Panc1 (cell line): ENCODE data around the gene XPNPEP3. TPM values are rescaled to one million over a fixed set of nuclear protein-coding genes. Genes with fewer than 3 reads are reported as not detected.

Source experiments
- ATAC-seq: fragments of 200-7000 bp; cut with Tn5 transposase; 2 replicates; pipeline ENCODE4 v1.9.1; 2020; ENCODE audit warnings: mild to moderate bottlenecking, moderate library complexity
- BruUV-seq: library from RNA; stranded (reverse); fragments of 400-500 nt; replicated peaks from 2 replicates; lab custom pipeline; 2021; lab: Mats Ljungman, UMichigan
- CTCF ChIA-PET: fragments of 300-600 bp; sonication (Branson Sonifier 250); formaldehyde crosslinking; loops from one replicate; lab custom pipeline; 2022; ENCODE audit warnings: antibody characterized with exemption; lab: Charles Lee
- POLR2A ChIA-PET: fragments of 300-600 bp; sonication (Branson Sonifier 250); formaldehyde crosslinking; loops from one replicate; lab custom pipeline; 2022; ENCODE audit warnings: antibody characterized with exemption; lab: Charles Lee
- DNase-seq: peaks from one replicate; pipeline ENCODE4 v3.0.0-alpha.2; 2010; ENCODE audit warnings: low read depth, low spot score
- H3K27ac ChIP-seq: 2 replicates; pipeline ENCODE4 v1.5.1; 2011; ENCODE audit warnings: mild to moderate bottlenecking, low read length, inconsistent platforms
- H3K27me3 ChIP-seq: fragments of 200-500 bp; sonication (Bioruptor generic); 2 replicates; pipeline ENCODE4 v1.6.0; 2014; ENCODE audit warnings: low read length, inconsistent platforms; ENCODE audit not compliant: control insufficient read depth, insufficient read depth
- H3K36me3 ChIP-seq: fragments of 200-500 bp; sonication (Bioruptor generic); 2 replicates; pipeline ENCODE4 v1.5.1; 2014; ENCODE audit warnings: inconsistent platforms, mild to moderate bottlenecking, low read length, moderate library complexity; ENCODE audit not compliant: control insufficient read depth, insufficient read depth
- H3K4me1 ChIP-seq: 2 replicates; pipeline ENCODE4 v1.5.1; 2011; ENCODE audit warnings: inconsistent platforms, mild to moderate bottlenecking, low read length, moderate library complexity; ENCODE audit not compliant: control insufficient read depth, insufficient read depth
- H3K4me3 ChIP-seq, 2 experiments: 2 replicates each; pipeline ENCODE4 v1.5.1; 2011 to 2012; ENCODE audit warnings: low read depth in 2 of 2, low read length in 2 of 2, mild to moderate bottlenecking in 2 of 2, inconsistent platforms in 1 of 2, moderate library complexity in 1 of 2
- H3K9me3 ChIP-seq: fragments of 200-500 bp; sonication (Bioruptor generic); 2 replicates; pipeline ENCODE4 v1.5.1; 2014; ENCODE audit warnings: low read depth, mild to moderate bottlenecking, inconsistent platforms, low read length, moderate library complexity; ENCODE audit not compliant: control insufficient read depth, insufficient read depth
- POLR2AphosphoS5 ChIP-seq: IDR thresholded peaks from 2 replicates; pipeline ENCODE4 v1.6.1; 2012; ENCODE audit warnings: mild to moderate bottlenecking, low read depth, low read length, moderate library complexity
- SIN3A ChIP-seq: IDR thresholded peaks from 2 replicates; pipeline ENCODE4 v1.6.1; 2012; ENCODE audit warnings: low read depth, mild to moderate bottlenecking, low read length, moderate library complexity, borderline replicate concordance; ENCODE audit not compliant: insufficient read depth
- TCF7L2 ChIP-seq: IDR thresholded peaks from 2 replicates; pipeline ENCODE4 v1.6.1; 2011; ENCODE audit warnings: mild to moderate bottlenecking, low read depth, low read length, inconsistent platforms
- in situ Hi-C: cut with HindIII; loops from 2 replicates; pipeline ENCODE4 v1.10.0; 2016; ENCODE audit warnings: low sequenced_read_pairs, low pct_unique_long_range_greater_than_20kb
- intact Hi-C: fragments of 100-400 bp; cut with micrococcal nuclease; formaldehyde crosslinking; loops from one replicate; pipeline ENCODE4 v1.10.0; 2022; ENCODE audit not compliant: unreplicated experiment
- microRNA-seq: library from miRNA; unstranded; fragments of <30 nt; microRNA quantifications from one replicate; pipeline ENCODE4 v1.1.0, GENCODE V29; 2020; ENCODE audit not compliant: unreplicated experiment
- total RNA-seq: library from RNA; stranded (reverse); gene quantifications from one replicate; pipeline ENCODE4 v1.2.1, GENCODE V29; 2021; ENCODE audit not compliant: unreplicated experiment
- TF ChIP-seq, protein P1 (sequence below), 2 experiments: IDR thresholded peaks; 2 replicates each; pipeline ENCODE4 v1.6.1; 2011 to 2012; ENCODE audit warnings: low read depth in 2 of 2, control low read depth in 1 of 2, low read length in 1 of 2, mild to moderate bottlenecking in 1 of 2, moderate library complexity in 1 of 2; ENCODE audit not compliant: insufficient read depth in 1 of 2
- TF ChIP-seq, protein P2 (sequence below): fragments of 450-650 bp; IDR thresholded peaks from 2 replicates; pipeline ENCODE4 v1.5.1; 2017; ENCODE audit warnings: mild to moderate bottlenecking

The XPNPEP3 gene
- total RNA-seq, 1 experiment from 2014 or later, result 21.0 TPM

DNA sequence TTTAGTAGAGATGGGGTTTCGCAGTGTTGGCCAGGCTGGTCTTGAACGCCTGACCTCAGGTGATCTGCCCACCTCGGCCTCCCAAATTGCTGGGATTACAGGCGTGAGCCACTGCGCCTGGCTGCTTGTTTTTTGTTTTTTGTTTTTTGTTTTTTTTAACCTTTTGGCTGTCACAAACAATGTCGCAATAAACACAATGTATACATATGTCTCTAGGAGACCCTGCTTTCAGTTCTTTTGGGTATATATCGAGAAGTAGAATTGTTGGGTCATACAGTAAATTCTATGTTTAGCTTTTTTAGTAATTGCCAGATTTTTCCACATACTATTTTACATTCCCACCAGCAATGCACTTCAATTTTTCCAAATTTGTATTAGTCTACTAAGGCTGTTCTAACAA lies 122.2 kb downstream of the XPNPEP3 start:
- Histone ChIP-seq H3K36me3 (no peaks in the 10 kb centered on the region), H3K9me3 (no peaks in the 10 kb centered on the region), H3K27ac (no peak overlapping the region), H3K4me3 (no peak overlapping the region), H3K27me3 (no peaks in the 10 kb centered on the region), H3K4me1 (no peaks in the 10 kb centered on the region)
- no TSS peak for BruUV-seq
- ATAC-seq (no peak), DNase-seq (no peak)
- in situ Hi-C loops (no loop called here), intact Hi-C loops (no loop called here)
- ChIA-PET CTCF (no interaction called here), POLR2A (interaction anchor here (0.6 kb wide), 1 partner anchor 8 kb away, joined by 3 read pairs; no protein-coding TSS in a partner anchor)
- TF ChIP-seq, protein P1, sequence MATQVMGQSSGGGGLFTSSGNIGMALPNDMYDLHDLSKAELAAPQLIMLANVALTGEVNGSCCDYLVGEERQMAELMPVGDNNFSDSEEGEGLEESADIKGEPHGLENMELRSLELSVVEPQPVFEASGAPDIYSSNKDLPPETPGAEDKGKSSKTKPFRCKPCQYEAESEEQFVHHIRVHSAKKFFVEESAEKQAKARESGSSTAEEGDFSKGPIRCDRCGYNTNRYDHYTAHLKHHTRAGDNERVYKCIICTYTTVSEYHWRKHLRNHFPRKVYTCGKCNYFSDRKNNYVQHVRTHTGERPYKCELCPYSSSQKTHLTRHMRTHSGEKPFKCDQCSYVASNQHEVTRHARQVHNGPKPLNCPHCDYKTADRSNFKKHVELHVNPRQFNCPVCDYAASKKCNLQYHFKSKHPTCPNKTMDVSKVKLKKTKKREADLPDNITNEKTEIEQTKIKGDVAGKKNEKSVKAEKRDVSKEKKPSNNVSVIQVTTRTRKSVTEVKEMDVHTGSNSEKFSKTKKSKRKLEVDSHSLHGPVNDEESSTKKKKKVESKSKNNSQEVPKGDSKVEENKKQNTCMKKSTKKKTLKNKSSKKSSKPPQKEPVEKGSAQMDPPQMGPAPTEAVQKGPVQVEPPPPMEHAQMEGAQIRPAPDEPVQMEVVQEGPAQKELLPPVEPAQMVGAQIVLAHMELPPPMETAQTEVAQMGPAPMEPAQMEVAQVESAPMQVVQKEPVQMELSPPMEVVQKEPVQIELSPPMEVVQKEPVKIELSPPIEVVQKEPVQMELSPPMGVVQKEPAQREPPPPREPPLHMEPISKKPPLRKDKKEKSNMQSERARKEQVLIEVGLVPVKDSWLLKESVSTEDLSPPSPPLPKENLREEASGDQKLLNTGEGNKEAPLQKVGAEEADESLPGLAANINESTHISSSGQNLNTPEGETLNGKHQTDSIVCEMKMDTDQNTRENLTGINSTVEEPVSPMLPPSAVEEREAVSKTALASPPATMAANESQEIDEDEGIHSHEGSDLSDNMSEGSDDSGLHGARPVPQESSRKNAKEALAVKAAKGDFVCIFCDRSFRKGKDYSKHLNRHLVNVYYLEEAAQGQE (IDR thresholded peaks at IDR 0.05; ENCODE audit: insufficient read depth in 1 of 2, low read depth in 2 of 2, low read length in 1 of 2), result no peak
- TF ChIP-seq SIN3A (no peak), TCF7L2 (no peak), POLR2AphosphoS5 (no peak)
- TF ChIP-seq, protein P2, sequence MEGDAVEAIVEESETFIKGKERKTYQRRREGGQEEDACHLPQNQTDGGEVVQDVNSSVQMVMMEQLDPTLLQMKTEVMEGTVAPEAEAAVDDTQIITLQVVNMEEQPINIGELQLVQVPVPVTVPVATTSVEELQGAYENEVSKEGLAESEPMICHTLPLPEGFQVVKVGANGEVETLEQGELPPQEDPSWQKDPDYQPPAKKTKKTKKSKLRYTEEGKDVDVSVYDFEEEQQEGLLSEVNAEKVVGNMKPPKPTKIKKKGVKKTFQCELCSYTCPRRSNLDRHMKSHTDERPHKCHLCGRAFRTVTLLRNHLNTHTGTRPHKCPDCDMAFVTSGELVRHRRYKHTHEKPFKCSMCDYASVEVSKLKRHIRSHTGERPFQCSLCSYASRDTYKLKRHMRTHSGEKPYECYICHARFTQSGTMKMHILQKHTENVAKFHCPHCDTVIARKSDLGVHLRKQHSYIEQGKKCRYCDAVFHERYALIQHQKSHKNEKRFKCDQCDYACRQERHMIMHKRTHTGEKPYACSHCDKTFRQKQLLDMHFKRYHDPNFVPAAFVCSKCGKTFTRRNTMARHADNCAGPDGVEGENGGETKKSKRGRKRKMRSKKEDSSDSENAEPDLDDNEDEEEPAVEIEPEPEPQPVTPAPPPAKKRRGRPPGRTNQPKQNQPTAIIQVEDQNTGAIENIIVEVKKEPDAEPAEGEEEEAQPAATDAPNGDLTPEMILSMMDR, result no peak

GRCh38 chr22:40979871-40980270 lies 122.9 kb downstream of the XPNPEP3 start:
- BruUV-seq, result no TSS peak
- intact Hi-C loops, result no loop called here
- no peaks in the 10 kb centered on the region for H3K4me1 ChIP-seq
- ChIA-PET CTCF (no interaction called here), POLR2A (interaction anchor here (0.6 kb wide), 2 partner anchors 8 to 130 kb away, joined by 3 to 4 read pairs; no protein-coding TSS in a partner anchor)
- TF ChIP-seq, protein P2, result no peak
- TF ChIP-seq TCF7L2 (no peak), SIN3A (no peak), POLR2AphosphoS5 (no peak)
- TF ChIP-seq, protein P1 (IDR thresholded peaks at IDR 0.05; ENCODE audit: insufficient read depth in 1 of 2, low read depth in 2 of 2, low read length in 1 of 2), result no peak
- in situ Hi-C loops, result no loop called here
- H3K36me3 ChIP-seq, result no peaks in the 10 kb centered on the region
- H3K9me3 ChIP-seq, result no peaks in the 10 kb centered on the region
- no peak for ATAC-seq
- no peak overlapping the region for H3K4me3 ChIP-seq
- H3K27ac ChIP-seq, result no peak overlapping the region
- no peak for DNase-seq
- H3K27me3 ChIP-seq, result no peaks in the 10 kb centered on the region

Small RNA genes within 50 kb of the gene (microRNA-seq; reads per million reads assigned to microRNA genes)
- gene MIR4766, result 1.9 reads per million

Other genes with a start within 250 kb of the XPNPEP3 start
- gene MRTFA, start 220.4 kb upstream of the XPNPEP3 start, total RNA-seq, result 62.1 TPM
- gene MCHR1, start 177.7 kb upstream of the XPNPEP3 start, total RNA-seq, result not detected
- 28.9 TPM for gene SLC25A17, start 37.8 kb upstream of the XPNPEP3 start, total RNA-seq
- gene ST13, start 509 bp upstream of the XPNPEP3 start, total RNA-seq, result 200 TPM
- gene DNAJB7, start 5.0 kb downstream of the XPNPEP3 start, total RNA-seq, result not detected
- gene RBX1, start 94.2 kb downstream of the XPNPEP3 start, total RNA-seq, result 50.7 TPM
- gene EP300, start 235.4 kb downstream of the XPNPEP3 start, total RNA-seq, result 46.8 TPM